GM10266 (cell line): ENCODE results near the gene PPL.
"Not testable (repeated sequence)": the region's sequence is repeated elsewhere in the genome, so short reads cannot be mapped to it uniquely, and the experiment has no call there.

Source experiments
- DNase-seq: peaks from one replicate; pipeline ENCODE4 v3.0.0; 2012; ENCODE audit errors: extremely low spot score
- TF ChIP-seq, protein P1 (sequence below): IDR thresholded peaks from 2 replicates; pipeline ENCODE4 v1.5.1; 2012; ENCODE audit warnings: mild to moderate bottlenecking, low read depth; ENCODE audit not compliant: control insufficient read depth, insufficient read depth; ENCODE audit errors: missing control alignments

Gene PPL

DNA sequence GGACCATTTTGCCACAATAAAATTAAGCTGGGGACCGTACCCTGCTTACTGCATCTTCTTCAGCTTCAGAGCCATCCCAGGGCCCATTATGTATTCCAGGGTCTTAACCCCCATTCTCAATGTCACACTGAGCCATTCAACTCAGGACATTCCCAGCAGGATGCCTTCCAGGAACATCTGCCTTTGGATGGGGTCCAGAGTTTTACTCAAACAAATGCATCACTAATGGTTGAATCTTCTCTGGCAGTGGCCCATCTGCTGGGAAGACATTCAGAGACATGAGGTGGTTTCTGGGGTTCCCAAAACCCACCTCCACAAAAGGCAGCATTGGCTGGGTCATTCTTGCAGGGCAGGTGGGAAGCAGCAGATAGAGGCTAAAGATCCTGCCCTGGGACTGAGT, 17.8 kb upstream of the PPL start:
- TF ChIP-seq, protein P1, sequence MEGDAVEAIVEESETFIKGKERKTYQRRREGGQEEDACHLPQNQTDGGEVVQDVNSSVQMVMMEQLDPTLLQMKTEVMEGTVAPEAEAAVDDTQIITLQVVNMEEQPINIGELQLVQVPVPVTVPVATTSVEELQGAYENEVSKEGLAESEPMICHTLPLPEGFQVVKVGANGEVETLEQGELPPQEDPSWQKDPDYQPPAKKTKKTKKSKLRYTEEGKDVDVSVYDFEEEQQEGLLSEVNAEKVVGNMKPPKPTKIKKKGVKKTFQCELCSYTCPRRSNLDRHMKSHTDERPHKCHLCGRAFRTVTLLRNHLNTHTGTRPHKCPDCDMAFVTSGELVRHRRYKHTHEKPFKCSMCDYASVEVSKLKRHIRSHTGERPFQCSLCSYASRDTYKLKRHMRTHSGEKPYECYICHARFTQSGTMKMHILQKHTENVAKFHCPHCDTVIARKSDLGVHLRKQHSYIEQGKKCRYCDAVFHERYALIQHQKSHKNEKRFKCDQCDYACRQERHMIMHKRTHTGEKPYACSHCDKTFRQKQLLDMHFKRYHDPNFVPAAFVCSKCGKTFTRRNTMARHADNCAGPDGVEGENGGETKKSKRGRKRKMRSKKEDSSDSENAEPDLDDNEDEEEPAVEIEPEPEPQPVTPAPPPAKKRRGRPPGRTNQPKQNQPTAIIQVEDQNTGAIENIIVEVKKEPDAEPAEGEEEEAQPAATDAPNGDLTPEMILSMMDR = no peak
- DNase-seq = no peak

DNA sequence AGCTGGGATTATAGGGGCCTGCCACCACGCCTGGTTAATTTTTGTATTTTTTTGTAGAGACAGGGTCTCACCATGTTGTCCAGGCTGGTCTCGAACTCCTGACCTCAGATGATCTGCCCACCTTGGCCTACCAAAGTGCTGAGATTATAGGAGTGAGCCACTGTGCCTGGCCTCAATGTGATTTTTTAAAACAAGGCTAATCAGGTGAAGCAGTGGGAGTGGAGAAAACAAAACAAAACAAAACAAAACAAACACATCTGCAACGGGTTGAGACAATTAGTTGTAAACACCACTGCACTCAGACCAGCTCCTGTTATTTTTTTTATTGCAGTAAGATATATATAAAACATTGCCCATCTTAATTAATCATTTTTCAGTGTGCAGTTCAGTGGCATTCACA, 14.6 kb upstream of the PPL start:
- not testable (repeated sequence) for DNase-seq

DNA sequence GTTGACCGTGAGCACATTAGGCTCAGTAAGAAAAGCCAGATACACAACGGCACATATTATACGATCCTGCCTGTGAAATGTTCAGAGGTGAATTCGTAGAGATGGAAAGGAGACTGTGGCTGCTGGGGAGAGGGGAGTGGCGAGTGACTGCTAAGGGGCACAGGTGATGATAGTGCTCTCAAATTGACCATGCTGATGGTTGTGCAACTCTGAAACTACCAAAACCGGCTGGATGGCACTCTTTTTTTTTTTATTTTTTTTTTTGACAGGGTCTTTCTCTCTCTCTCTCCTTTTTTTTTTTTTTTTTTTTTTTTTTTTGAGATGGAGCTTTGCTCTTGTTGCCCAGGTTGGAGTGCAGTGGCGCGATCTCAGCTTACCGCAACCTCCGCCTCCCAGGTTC, 13.0 kb upstream of the PPL start:
- TF ChIP-seq, protein P1 = no peak
- no peak for DNase-seq

DNA sequence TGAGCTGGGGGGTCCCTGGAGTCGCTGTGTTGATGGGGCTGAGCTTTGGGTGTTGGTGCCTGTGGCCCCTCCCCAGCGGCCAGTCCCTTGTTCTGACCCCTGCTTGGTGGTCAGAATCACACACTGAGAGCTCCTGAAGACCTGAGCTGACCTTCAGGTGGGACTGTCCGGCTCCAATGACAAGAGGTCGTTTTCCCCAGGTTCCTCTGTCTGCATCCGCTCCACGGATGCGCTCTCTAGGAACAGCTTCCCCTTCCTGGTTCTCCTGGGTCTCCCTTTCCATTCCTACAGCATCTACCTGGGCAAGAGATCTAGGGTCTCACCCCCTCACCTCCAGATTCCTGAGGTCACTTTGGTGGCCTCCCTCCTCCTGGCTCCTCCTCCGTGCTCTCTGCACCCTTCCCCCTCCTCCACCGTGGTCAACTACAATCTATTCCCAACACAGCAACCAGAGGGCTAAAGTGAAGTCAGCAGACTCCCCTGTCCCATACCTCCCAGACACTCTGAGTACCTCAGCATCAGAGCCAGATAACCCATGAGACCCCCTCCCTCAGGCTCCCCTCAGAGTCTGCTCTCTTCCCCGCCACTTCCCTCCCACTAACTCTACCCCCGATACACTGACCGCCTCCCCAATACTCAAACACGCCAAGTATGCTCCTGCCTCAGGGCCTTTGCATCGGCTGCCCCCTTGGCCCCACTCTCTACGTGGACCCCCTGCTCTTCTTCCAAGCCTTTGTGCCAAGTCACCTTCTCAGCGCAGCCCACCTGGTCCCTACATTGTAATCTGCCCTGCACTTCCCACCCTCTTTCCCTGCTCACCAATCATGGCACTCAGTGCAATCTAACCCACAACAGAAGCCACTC, 12.2 kb upstream of the PPL start:
- DNase-seq = no peak
- TF ChIP-seq, protein P1 = no peak

DNA sequence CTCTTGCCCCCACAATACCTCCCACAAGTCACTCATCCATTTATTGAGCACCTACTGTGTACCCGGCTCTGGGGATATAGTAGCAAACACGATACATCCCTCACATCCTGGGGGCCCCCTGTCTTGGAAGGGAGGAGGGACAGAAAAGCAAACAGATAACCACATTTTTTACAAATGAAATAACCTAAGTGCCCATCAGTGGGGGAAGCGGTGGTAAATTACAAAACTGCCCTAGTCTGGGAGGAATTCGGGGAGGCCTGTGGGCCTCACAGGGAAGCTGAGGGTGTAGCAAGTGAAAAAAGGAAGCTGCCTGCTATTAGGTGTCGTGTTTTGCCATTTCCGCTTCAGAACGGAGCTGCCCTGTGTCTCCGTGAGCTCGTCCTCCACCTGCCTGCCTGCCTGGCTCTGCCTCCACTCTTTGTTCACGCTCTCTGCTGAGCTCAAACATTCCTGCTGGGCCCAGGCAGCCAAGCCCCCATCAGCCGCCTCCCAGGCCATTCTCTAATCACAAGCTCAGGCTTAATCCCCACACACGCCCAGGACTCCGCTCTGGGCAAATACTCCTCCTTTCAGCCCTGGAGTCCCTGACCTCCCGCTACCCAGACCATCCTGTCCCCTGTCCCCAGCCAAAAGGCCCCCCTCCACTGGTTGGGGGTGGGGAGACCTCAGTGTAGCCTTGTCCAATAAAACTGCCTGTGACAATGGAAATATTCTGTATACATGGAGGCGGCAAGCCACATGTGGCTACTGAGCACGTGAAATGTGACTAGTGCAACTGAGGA, 11.0 kb upstream of the PPL start:
- TF ChIP-seq, protein P1 = no peak
- DNase-seq = no peak

DNA sequence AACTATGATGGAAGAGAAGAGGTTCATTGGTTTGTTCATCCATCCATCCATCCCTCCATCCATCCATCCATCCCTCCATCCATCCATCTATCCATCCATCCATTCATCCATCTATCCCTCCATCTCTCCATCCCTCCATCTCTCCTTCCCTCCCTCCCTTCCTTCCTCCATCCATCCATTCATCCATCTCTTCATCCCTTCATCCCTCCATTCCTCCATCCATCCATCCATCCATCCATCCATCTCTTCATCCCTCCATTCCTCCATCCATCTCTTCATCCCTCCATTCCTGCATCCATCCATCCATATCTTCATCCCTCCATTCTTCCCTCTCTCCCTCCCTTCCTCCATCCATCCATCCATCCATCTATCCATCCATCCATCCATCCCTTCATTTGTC, 10.0 kb upstream of the PPL start:
- TF ChIP-seq, protein P1 = no peak
- DNase-seq = no peak

DNA sequence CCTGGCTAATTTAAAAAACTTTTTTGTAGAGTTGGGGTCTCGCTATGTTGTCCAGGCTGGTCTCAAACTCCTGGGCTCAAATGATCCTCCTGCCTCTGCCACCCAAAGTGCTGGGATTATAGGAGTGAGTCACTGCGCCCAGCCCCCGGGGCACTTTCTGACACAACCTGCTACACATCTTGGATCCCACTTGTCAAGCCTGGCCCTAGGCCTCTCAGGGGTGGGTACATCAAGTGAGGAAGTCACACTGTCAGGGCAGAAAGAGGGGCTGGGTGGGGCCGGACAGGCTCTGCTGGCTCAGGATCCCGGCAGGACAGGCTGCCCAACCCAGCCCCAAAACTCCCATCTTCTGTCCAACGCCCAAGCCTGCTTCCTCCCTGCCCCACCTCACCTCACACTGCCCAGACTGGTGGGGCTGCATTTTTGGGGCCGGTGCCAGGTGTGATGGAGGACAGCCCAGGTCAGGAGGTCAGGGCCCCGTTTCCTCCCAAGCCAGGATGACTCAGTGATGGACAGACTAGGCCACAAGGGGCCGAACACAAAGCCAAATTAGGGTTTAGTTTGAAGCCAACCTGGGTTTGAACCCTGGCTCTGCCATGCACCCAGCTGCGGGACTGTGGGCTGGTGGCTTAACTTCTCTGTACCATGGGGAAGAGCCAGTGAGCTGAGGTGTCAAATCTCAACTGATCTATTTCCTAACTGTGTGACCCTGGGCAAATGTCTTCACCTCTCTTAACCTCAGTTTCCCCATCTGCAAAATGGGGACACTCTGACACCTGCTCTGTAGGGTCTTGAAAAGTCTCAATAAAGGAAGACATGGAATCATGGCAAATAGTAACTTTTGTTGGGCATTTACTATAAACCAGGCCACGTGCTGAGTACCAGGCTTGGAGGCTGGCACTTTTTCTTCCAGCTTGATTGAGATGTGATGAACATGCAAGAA, 8.9 kb upstream of the PPL start:
- TF ChIP-seq, protein P1 = no peak
- no peak for DNase-seq
